K562 (cell line): Measurements from ENCODE around the gene KIF26B. TPM values are rescaled to one million over a fixed set of nuclear protein-coding genes. Genes with fewer than 3 reads are reported as not detected.

ENCODE experiments used
- ATAC-seq: fragments of 200-7000 bp; cut with Tn5 transposase; 3 replicates; pipeline ENCODE4 v1.9.1; 2020; ENCODE audit warnings: moderate library complexity
- BruUV-seq: library from RNA; stranded (reverse); fragments of 400-500 nt; replicated peaks from 2 replicates; lab custom pipeline; 2021; lab: Mats Ljungman, UMichigan
- CTCF ChIA-PET: fragments of 300-600 bp; formaldehyde crosslinking; extraction: SDS; loops from one replicate; lab custom pipeline; 2021; ENCODE audit warnings: low intra/inter-chr PET ratio; lab: Yijun Ruan, JAX
- POLR2A ChIA-PET: fragments of 300-600, 350-650 bp; sonication (Branson Sonifier 250); formaldehyde crosslinking; extraction: SDS; loops from one replicate; lab custom pipeline; 2021; ENCODE audit warnings: antibody characterized with exemption, inconsistent platforms; lab: Yijun Ruan, JAX
- DNase-seq, 4 experiments: peaks; one replicate each; pipeline versions ENCODE4 v3.0.0 to v3.0.0-alpha.2; 2011 to 2018; ENCODE audit warnings: low spot score in 3 of 4, mixed read lengths in 3 of 4; ENCODE audit errors: extremely low read depth in 1 of 4
- FAIRE-seq: peaks from 2 replicates; lab custom pipeline; 2011; peaks lifted over from hg19 to GRCh38; lab: Jason Lieb, UNC
- H2AFZ ChIP-seq: 2 replicates; pipeline ENCODE4 v1.6.0; 2011; ENCODE audit warnings: low read depth, low read length, control low read depth, inconsistent platforms
- H3K27ac ChIP-seq: fragments of 200-600 bp; 3 replicates; pipeline ENCODE4 v1.8.0; 2011; ENCODE audit warnings: low read depth, mild to moderate bottlenecking, control low read depth, inconsistent platforms, low read length, moderate library complexity, mixed read lengths; ENCODE audit errors: extremely low read depth
- H3K27me3 ChIP-seq, 2 experiments: fragments of 300-600 bp in 1 of 2; 2 replicates in 1 of 2; 3 replicates in 1 of 2; pipeline versions ENCODE4 v1.6.0 to v1.8.0; 2011; ENCODE audit warnings: inconsistent platforms in 2 of 2, low read length in 2 of 2, mild to moderate bottlenecking in 1 of 2, mixed read lengths in 1 of 2, moderate library complexity in 1 of 2; ENCODE audit not compliant: control insufficient read depth in 2 of 2, insufficient read depth in 2 of 2
- H3K36me3 ChIP-seq: fragments of 300-600 bp; 3 replicates; pipeline ENCODE4 v1.8.0; 2011; ENCODE audit warnings: mild to moderate bottlenecking, low read length, inconsistent platforms; ENCODE audit not compliant: control insufficient read depth, insufficient read depth
- H3K4me1 ChIP-seq, 2 experiments: fragments of 200-600 bp in 1 of 2; replicated peaks in 1 of 2; 2 replicates in 1 of 2; 3 replicates in 1 of 2; pipeline versions ENCODE4 v1.5.1 to v1.8.0; 2011; ENCODE audit warnings: inconsistent platforms in 2 of 2, low read length in 2 of 2, mild to moderate bottlenecking in 1 of 2, mixed read lengths in 1 of 2, moderate library complexity in 1 of 2; ENCODE audit not compliant: control insufficient read depth in 2 of 2, insufficient read depth in 2 of 2
- H3K4me2 ChIP-seq: 2 replicates; pipeline ENCODE4 v1.6.1; 2011; ENCODE audit warnings: low read length, control low read depth, inconsistent platforms, mixed read lengths; ENCODE audit not compliant: insufficient read depth
- H3K4me3 ChIP-seq: fragments of 200-600 bp; sonication (generic), shearing (Covaris generic); 2 replicates; pipeline ENCODE4 v1.5.1; 2016; ENCODE audit warnings: control low read depth, inconsistent platforms
- H3K79me2 ChIP-seq: fragments of 200-600 bp; 3 replicates; pipeline ENCODE4 v1.8.0; 2011; ENCODE audit warnings: low read length, inconsistent platforms; ENCODE audit not compliant: control insufficient read depth, insufficient read depth
- H3K9ac ChIP-seq, 2 experiments: 2 replicates each; pipeline versions ENCODE4 v1.6.0 to v1.6.1; 2011; ENCODE audit warnings: low read depth in 2 of 2, low read length in 2 of 2, control low read depth in 1 of 2, inconsistent platforms in 1 of 2, mild to moderate bottlenecking in 1 of 2, mixed read lengths in 1 of 2; ENCODE audit not compliant: insufficient read depth in 1 of 2
- H3K9me1 ChIP-seq: one replicate; pipeline ENCODE4 v1.6.0; 2011; ENCODE audit warnings: inconsistent platforms, mild to moderate bottlenecking, low read length, moderate library complexity; ENCODE audit not compliant: control insufficient read depth, insufficient read depth
- H3K9me3 ChIP-seq: replicated peaks from 2 replicates; pipeline ENCODE4 v1.5.1; 2011; ENCODE audit warnings: low read depth, low read length, inconsistent platforms; ENCODE audit not compliant: control insufficient read depth, insufficient read depth
- H4K20me1 ChIP-seq: replicated peaks from 2 replicates; pipeline ENCODE4 v1.6.1; 2011; ENCODE audit warnings: low read length, inconsistent platforms, mixed read lengths; ENCODE audit not compliant: control insufficient read depth, insufficient read depth
- PHF21A ChIP-seq: fragments of 450-650 bp; IDR thresholded peaks from 2 replicates; pipeline ENCODE4 v1.6.1; 2017; ENCODE audit warnings: low read depth, borderline replicate concordance
- SOX6 ChIP-seq: fragments of 450-650 bp; IDR thresholded peaks from 2 replicates; pipeline ENCODE4 v1.6.1; 2014; ENCODE audit warnings: mild to moderate bottlenecking
- ZEB2 ChIP-seq: fragments of 450-650 bp; IDR thresholded peaks from 2 replicates; pipeline ENCODE4 v1.6.1; 2016
- ZFP30 ChIP-seq: fragments of 250-450 bp; sonication (Bioruptor Pico); IDR thresholded peaks from 2 replicates; pipeline ENCODE4 v1.8.0; 2022; ENCODE audit warnings: moderate library complexity, mild to moderate bottlenecking, inconsistent platforms, borderline replicate concordance
- ZNF197 ChIP-seq: fragments of 200-800 bp; sonication (Bioruptor generic); IDR thresholded peaks from 2 replicates; pipeline ENCODE4 v1.6.1; 2016; ENCODE audit warnings: low read depth, missing genetic modification characterization, missing compliant biosample characterization
- WGBS: fragments of 100-300 bp; shearing (Covaris generic); methylation state at CpG from one replicate; pipeline ENCODE4 v1.1.6; 2016; ENCODE audit warnings: low coverage, mixed read lengths; ENCODE audit not compliant: insufficient coverage; ENCODE audit errors: missing lambda C conversion rate; 5-methylcytosine and 5-hydroxymethylcytosine counted together
- in situ Hi-C: fragments of 300-500 bp; cut with MboI; formaldehyde crosslinking; loops from 4 replicates; pipeline ENCODE4 v1.15.0; 2018; ENCODE audit warnings: inconsistent platforms, mixed read lengths
- intact Hi-C: fragments of 100-400 bp; cut with micrococcal nuclease; formaldehyde crosslinking; loops from 2 replicates; pipeline ENCODE4 v1.14.2; 2022
- polyA plus RNA-seq, 8 experiments: library from polyadenylated mRNA; depleted of rRNA in 4 of 8; stranded (reverse) in 5 of 8; unstranded in 3 of 8; fragments of >200 nt; fragmentation: Nextera tagmentation in 2 of 8; fragmentation: Illumina TruSeq in 1 of 8; extraction: Ambion mirVana in 2 of 8; extraction: Trizol in 1 of 8; gene quantifications; 2 replicates each; pipeline versions ENCODE4 v1.2.1 to v1.2.3, GENCODE V29; 2011 to 2014; ENCODE audit warnings: inconsistent platforms in 1 of 8, missing spikeins in 1 of 8
- total RNA-seq, 7 experiments: library from RNA; depleted of rRNA in 6 of 7; stranded (reverse); fragments of >200 nt in 6 of 7; fragmentation: Illumina TruSeq in 2 of 7; extraction: Trizol in 2 of 7; gene quantifications; 2 replicates each; pipeline versions ENCODE4 v1.2.1 to v1.2.3, GENCODE V29; 2011 to 2021; ENCODE audit warnings: low replicate concordance in 1 of 7

The KIF26B gene
- total and polyA plus RNA-seq, 9 of the 15 experiments (the other 6 are each of a cell fraction or from before 2014, with no cell fraction given) = 0.02 to 0.08 (median 0.03) TPM; not detected in 6

- no peaks in the 10 kb centered on the region for H3K4me1 ChIP-seq
- peaks cover 39 to 83% of the 10 kb centered on the region in 2 experiments; a peak in 4 of 5 replicates for H3K27me3 ChIP-seq
- DNase-seq (no peak), FAIRE-seq (no peak), ATAC-seq (no peak)
- TF ChIP-seq PHF21A (no peak), ZNF197 (CRISPR knock-in tag) (no peak)
- no peak overlapping the region for H3K4me3 ChIP-seq
- H3K27ac ChIP-seq = no peak overlapping the region
- no peaks in the 10 kb centered on the region for H3K9me3 ChIP-seq
- 6% methylated on average over 7 of the region's 7 CpGs for WGBS
- no peak overlapping the region for H2AFZ ChIP-seq
- intact Hi-C loops = no loop called here
- H3K79me2 ChIP-seq = no peaks in the 10 kb centered on the region
- no TSS peak for BruUV-seq
- H4K20me1 ChIP-seq = no peaks in the 10 kb centered on the region
- in situ Hi-C loops = no loop called here
- no peak overlapping the region for H3K4me2 ChIP-seq
- POLR2A ChIA-PET = interaction anchor here (0.6 to 1.1 kb wide), 2 partner anchors 10 to 13 kb away, joined by 3 read pairs; no protein-coding TSS in a partner anchor
- no peaks in the 10 kb centered on the region for H3K36me3 ChIP-seq
- no peak overlapping the region for H3K9ac ChIP-seq
- CTCF ChIA-PET = no interaction called here
- no peaks in the 10 kb centered on the region for H3K9me1 ChIP-seq
These were observed 546.8 kb downstream of the KIF26B start for GRCh38 chr1:245701631-245702030.

GRCh38 chr1:245702346-245702745, 547.6 kb downstream of the KIF26B start:
- no peak overlapping the region for H3K27ac ChIP-seq
- no TSS peak for BruUV-seq
- H3K9me1 ChIP-seq = no peaks in the 10 kb centered on the region
- DNase-seq (no peak), FAIRE-seq (no peak), ATAC-seq (no peak)
- no peaks in the 10 kb centered on the region for H3K36me3 ChIP-seq
- no peaks in the 10 kb centered on the region for H3K79me2 ChIP-seq
- in situ Hi-C loops (no loop called here), intact Hi-C loops (no loop called here)
- TF ChIP-seq ZFP30 = no peak
- no peak for TF ChIP-seq SOX6
- no peak for TF ChIP-seq ZEB2
- no peaks in the 10 kb centered on the region for H3K4me1 ChIP-seq
- H3K9me3 ChIP-seq = no peaks in the 10 kb centered on the region
- H3K9ac ChIP-seq = no peak overlapping the region
- WGBS = 36% methylated on average over 13 of the region's 13 CpGs
- ChIA-PET CTCF (no interaction called here), POLR2A (no interaction called here)
- no peak overlapping the region for H3K4me2 ChIP-seq
- no peaks in the 10 kb centered on the region for H4K20me1 ChIP-seq
- no peak overlapping the region for H2AFZ ChIP-seq
- H3K4me3 ChIP-seq = no peak overlapping the region
- peaks cover 40 to 77% of the 10 kb centered on the region in 2 experiments; a peak in 4 of 5 replicates for H3K27me3 ChIP-seq
